Motor neuron (in vitro differentiated cells): ENCODE results near the gene BAG5. TPM values are rescaled to one million over a fixed set of nuclear protein-coding genes. Genes with fewer than 3 reads are reported as not detected.
A peak's percentile ranks its signal among the peaks of the same experiment; 100 is the strongest.

Source experiments
- ATAC-seq, 8 experiments: fragments of 200-7000 bp; cut with Tn5 transposase; replicated peaks in 6 of 8; 2 replicates each; pipeline ENCODE4 v1.8.0; 2021; ENCODE audit warnings: mild to moderate bottlenecking in 8 of 8, moderate library complexity in 8 of 8
- H3K27ac ChIP-seq, 2 donors: fragments of 250-450 bp; sonication (Bioruptor Pico); 2 replicates each; pipeline ENCODE4 v1.9.0; 2021; ENCODE audit warnings: antibody characterized with exemption in 2 of 2, mild to moderate bottlenecking in 2 of 2, moderate library complexity in 1 of 2
- H3K4me1 ChIP-seq, 2 donors: fragments of 250-450 bp; sonication (Bioruptor Pico); replicated peaks in 1 of 2; 2 replicates each; pipeline ENCODE4 v1.6.1; 2021; ENCODE audit warnings: antibody characterized with exemption in 2 of 2, mild to moderate bottlenecking in 2 of 2, moderate library complexity in 1 of 2
- H3K4me3 ChIP-seq, 5 donors: fragments of 250-450 bp; sonication (Bioruptor Pico); 2 replicates each; pipeline ENCODE4 v1.9.0; 2021; ENCODE audit warnings: antibody characterized with exemption in 5 of 5, mild to moderate bottlenecking in 5 of 5, moderate library complexity in 4 of 5
- WGBS, 10 experiments: fragments of 450-650 bp; shearing (Covaris generic); methylation state at CpG; one replicate each; pipeline ENCODE4 v1.0.0; 2022; 5-methylcytosine and 5-hydroxymethylcytosine counted together
- in situ Hi-C, 9 experiments: fragments of 400-800 bp; cut with MboI; loops; one replicate each; pipeline ENCODE4 v1.15.0; 2021; ENCODE audit warnings: low sequenced_read_pairs in 9 of 9, low pct_unique_long_range_greater_than_20kb in 2 of 9; ENCODE audit not compliant: unreplicated experiment in 9 of 9
- total RNA-seq, 8 experiments: library from RNA; unstranded; fragments of 300-600 nt; gene quantifications; 2 replicates each; pipeline versions ENCODE4 v1.2.3 to v1.2.4, GENCODE V29; 2022

BAG5 gene
- total RNA-seq, 8 experiments from 2014 or later, result 23.0 to 34.5 (median 26.7) TPM

DNA sequence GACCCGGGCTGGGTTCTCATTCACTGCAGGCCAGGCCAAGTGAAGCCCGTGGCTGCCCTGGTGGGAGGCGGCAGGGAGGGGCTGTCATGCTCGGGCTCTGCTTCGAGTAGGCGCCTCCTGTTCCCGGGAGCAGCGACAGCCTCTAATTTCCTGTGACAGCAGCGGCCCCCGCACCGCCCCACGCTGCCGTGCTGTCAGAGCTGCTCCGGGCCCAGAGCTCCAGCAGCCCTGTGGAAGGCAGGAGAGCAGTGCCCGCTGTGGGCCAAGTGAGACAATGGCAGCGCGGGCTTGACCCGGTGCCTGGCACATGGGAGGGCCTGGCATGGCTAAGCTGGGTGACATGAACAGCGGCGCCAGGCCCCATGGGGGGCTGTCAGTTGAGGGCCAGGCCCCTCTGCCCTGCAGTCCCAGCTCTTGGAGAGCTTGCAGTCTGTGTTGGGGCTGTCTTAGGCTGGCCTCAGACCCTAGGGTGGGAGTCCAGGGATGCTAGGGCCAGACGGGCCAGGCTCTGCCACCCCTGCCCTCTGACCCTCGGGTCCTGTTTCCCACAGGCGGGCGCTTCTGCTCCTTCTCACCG is 28.4 kb downstream of the BAG5 start:
- WGBS, 10 experiments, result 0 to 90% (median 82%) methylated on average over 1 to 11 of the region's 25 CpGs; no CpG with 5 or more reads in 6 of the 10 experiments
- peaks cover 21 to 39% of the 10 kb centered on the region in 2 donors for H3K4me1 ChIP-seq
- ATAC-seq, result peak in 2 of 8 experiments; percentile 9 to 11
- in situ Hi-C loops, result no loop called here
- H3K27ac ChIP-seq, result peak overlapping the region in 1 of 2 donors; percentile 84
- H3K4me3 ChIP-seq, result no peak overlapping the region

GRCh38 chr14:103533137-103533998 is 29.1 kb downstream of the BAG5 start:
- no peak overlapping the region for H3K4me3 ChIP-seq
- WGBS, 10 experiments, result 59 to 79% (median 70%) methylated on average over 3 to 6 of the region's 23 CpGs; no CpG with 5 or more reads in 7 of the 10 experiments
- in situ Hi-C loops, result no loop called here
- ATAC-seq, result peak in 4 of 8 experiments; percentile 1 to 33 (median 19)
- H3K4me1 ChIP-seq, result peaks cover 17 to 36% of the 10 kb centered on the region in 2 donors
- H3K27ac ChIP-seq, result peak overlapping the region in 1 of 2 donors; percentile 44

DNA sequence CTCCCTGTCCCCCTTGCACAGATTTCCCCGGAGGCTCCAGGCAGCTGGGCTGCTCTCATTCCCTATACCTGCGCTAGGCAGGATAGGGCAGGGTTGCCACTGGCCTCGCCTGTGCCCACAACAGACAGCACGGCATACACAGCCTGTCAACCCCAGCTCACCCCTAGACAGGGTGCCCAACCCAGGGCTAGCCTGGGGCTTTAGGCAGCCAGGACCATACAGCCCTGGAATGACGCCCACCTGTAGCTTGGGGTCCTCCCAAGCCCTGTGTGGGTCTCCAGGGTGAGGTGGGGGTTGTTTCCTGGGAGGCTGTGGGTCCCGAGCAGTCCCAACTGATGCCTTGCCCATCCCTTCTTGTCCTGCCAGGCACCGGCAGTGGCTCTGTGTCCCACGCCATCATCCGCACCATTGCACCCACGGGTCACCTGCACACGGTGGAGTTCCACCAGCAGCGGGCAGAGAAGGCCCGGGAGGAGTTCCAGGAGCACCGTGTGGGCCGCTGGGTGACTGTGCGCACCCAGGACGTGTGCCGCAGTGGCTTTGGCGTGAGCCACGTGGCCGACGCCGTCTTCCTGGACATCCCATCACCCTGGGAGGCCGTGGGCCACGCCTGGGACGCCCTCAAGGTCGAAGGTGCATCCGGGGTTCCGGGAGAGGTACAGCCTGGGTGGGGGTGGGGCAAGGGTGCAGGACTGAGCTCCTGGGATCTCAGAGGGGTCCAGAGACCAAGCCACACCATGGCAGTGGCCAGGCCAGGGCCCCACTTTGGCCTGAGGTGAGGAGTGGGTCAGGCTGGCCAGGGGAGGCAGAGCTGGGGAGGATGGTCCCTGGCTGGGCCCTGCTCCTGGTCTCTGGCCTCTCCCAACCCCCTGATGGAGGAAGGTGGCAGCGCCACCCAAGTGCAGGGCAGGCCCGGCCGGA is 30.0 kb downstream of the BAG5 start:
- no peak overlapping the region for H3K4me3 ChIP-seq
- 66 to 85% methylated on average over 3 to 5 of the region's 32 CpGs; no CpG with 5 or more reads in 8 of the 10 experiments for WGBS, 10 experiments
- H3K4me1 ChIP-seq, result peaks cover 26 to 45% of the 10 kb centered on the region in 2 donors
- no peak for ATAC-seq
- peak overlapping the region in 1 of 2 donors; percentile 44 for H3K27ac ChIP-seq
- in situ Hi-C loops, result no loop called here

GRCh38 chr14:103531421-103532215 is 30.8 kb downstream of the BAG5 start:
- Histone ChIP-seq H3K27ac (no peak overlapping the region), H3K4me3 (no peak overlapping the region), H3K4me1 (peaks cover 27 to 47% of the 10 kb centered on the region in 2 donors)
- in situ Hi-C loops, result no loop called here
- ATAC-seq, result no peak
- WGBS, 10 experiments, result 60 to 100% methylated on average over 1 of the region's 15 CpGs; no CpG with 5 or more reads in 8 of the 10 experiments

DNA sequence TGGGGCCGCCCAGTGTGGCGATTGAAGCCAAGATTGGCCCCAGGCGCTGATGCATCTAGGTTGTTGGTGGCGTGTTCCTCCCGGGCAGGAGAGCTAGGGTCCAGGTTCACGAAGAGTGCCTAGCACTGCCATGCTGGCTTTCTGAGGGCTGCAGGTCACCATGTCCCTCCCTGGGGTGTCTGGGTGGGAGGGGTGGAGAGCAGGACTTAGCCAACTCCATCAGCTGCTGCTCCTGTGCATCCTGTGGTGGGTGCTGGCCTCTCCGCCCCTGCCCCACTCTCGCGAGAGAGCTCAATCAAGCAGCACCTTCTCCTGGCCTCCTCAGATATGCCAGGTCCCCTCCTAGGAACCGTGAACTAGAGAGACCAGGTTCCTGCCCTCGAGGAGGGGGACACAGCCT is 31.6 kb downstream of the BAG5 start:
- in situ Hi-C loops, result no loop called here
- H3K4me3 ChIP-seq, result peak overlapping the region in 1 of 5 donors; percentile 98

GRCh38 chr14:103530390-103530789 is 32.1 kb downstream of the BAG5 start:
- in situ Hi-C loops, result no loop called here

More for the DNA sequence above, 31.6 kb downstream of the BAG5 start:
- H3K4me1 ChIP-seq, result peaks cover 27 to 47% of the 10 kb centered on the region in 2 donors
- no peak overlapping the region for H3K27ac ChIP-seq
- ATAC-seq, result no peak
- 86 to 100% (median 100%) methylated on average over 1 to 4 of the region's 11 CpGs; no CpG with 5 or more reads in 7 of the 10 experiments for WGBS, 10 experiments

GRCh38 chr14:103529383-103530365 is 32.8 kb downstream of the BAG5 start:
- peaks cover 23 to 38% of the 10 kb centered on the region in 2 donors for H3K4me1 ChIP-seq
- peak overlapping the region; percentile 82 to 88 for H3K27ac ChIP-seq
- ATAC-seq, result peak in 2 of 8 experiments; percentile 10 to 28
- in situ Hi-C loops, result no loop called here
- 0 to 80% (median 45%) methylated on average over 1 to 20 of the region's 42 CpGs; no CpG with 5 or more reads in 2 of the 10 experiments for WGBS, 10 experiments
- H3K4me3 ChIP-seq, result peak overlapping the region; percentile 71 to 98 (median 91)

More at GRCh38 chr14:103530390-103530789, 32.1 kb downstream of the BAG5 start:
- no peak for ATAC-seq
- Histone ChIP-seq H3K4me3 (peak overlapping the region in 2 of 5 donors; percentile 97 to 98), H3K4me1 (peaks cover 27 to 46% of the 10 kb centered on the region in 2 donors), H3K27ac (no peak overlapping the region)
- 0 to 100% (median 57%) methylated on average over 1 to 4 of the region's 7 CpGs; no CpG with 5 or more reads in 4 of the 10 experiments for WGBS, 10 experiments

DNA sequence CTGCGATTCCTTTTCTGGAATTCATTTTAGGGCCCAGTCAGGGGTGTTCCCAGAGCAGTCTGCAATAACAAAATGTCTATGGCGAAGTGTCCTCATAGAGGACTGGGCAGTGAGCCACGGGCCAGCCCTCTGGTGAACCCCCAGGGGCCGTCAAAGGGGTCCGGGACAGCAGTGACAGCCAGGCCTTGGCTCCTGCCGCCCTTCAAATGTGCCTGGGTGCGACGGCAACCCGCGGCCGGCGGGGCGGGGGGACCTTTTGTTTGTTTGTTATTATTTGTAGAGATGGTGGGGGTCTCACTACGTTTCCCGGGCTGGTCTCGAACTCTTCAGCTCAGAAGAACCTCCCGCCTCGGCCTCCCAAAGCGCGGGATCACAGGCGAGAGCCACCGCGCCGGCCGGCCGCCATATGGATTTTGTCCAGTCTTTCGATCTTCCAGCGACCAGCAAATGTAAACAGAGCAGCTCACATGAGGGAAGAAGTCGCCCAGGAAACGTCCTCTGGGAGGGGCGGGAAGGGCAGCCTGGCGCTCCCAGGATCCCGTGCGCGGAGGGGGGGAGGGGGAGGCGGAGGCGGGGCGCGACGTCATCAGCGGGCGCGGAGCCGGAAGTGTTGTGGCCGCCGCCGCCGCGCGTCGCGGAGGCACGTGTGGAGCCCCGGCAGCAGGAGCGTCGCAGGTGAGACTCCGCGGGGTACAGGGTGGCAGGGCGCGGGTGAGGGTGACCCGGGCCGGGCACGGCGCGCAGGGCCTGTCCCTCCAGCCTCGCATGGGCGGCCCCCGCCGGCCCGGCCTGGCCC is 33.7 kb downstream of the BAG5 start, which contains the start of gene TRMT61A:
TSS of gene TRMT61A (plus strand) at position 610 of the 796 bp plus-strand sequence. CDS start 783 bp downstream, outside the sequence.
- peak; percentile 74 to 91 (median 80) for ATAC-seq
- Histone ChIP-seq H3K4me3 (peak within 1 kb of the TSS; percentile 71 to 98 (median 91)), H3K4me1 (peaks cover 20 to 31% of the 10 kb centered on the region in 2 donors), H3K27ac (peak within 1 kb of the TSS; percentile 88 to 91)
- 0 to 17% (median 3%) methylated on average over 1 to 7 of the region's 70 CpGs; no CpG with 5 or more reads in 6 of the 10 experiments for WGBS, 10 experiments
- in situ Hi-C loops, result no loop called here

GRCh38 chr14:103528146-103528586 is 34.3 kb downstream of the BAG5 start:
- peak; percentile 23 to 43 (median 36) for ATAC-seq
- peaks cover 24 to 27% of the 10 kb centered on the region in 2 donors for H3K4me1 ChIP-seq
- in situ Hi-C loops, result no loop called here
- WGBS, 10 experiments, result 10 to 67% (median 39%) methylated on average over 1 to 6 of the region's 10 CpGs; no CpG with 5 or more reads in 4 of the 10 experiments
- H3K4me3 ChIP-seq, result peak overlapping the region; percentile 71 to 98 (median 91)
- H3K27ac ChIP-seq, result peak overlapping the region; percentile 88 to 91
